HL-60 (cell line): ENCODE results near the gene HPS4.

Source experiments
- DNase-seq, 2 experiments: peaks; one replicate each; pipeline ENCODE4 v3.0.0-alpha.2; 2010 to 2020; ENCODE audit warnings: low read depth in 1 of 2, low spot score in 1 of 2
- H3K27ac ChIP-seq: fragments of 250-450 bp; sonication (Bioruptor Pico); replicated peaks from 2 replicates; pipeline ENCODE4 v1.5.1; 2020; ENCODE audit warnings: mild to moderate bottlenecking, moderate library complexity
- H3K27me3 ChIP-seq: fragments of 250-450 bp; sonication (Bioruptor Pico); 2 replicates; pipeline ENCODE4 v1.5.1; 2021; ENCODE audit warnings: mild to moderate bottlenecking, moderate library complexity; ENCODE audit not compliant: insufficient read depth, poor library complexity, severe bottlenecking
- H3K4me3 ChIP-seq: replicated peaks from 2 replicates; pipeline ENCODE4 v1.5.1; 2011; ENCODE audit warnings: mild to moderate bottlenecking, control low read depth, low read length; ENCODE audit not compliant: insufficient read depth
- CTCF ChIP-seq: IDR thresholded peaks from one replicate; pipeline ENCODE4 v1.5.1; 2011; ENCODE audit warnings: low read length, control low read depth, inconsistent platforms; ENCODE audit not compliant: insufficient read depth
- GABPA ChIP-seq: IDR thresholded peaks from 2 replicates; pipeline ENCODE4 v1.6.1; 2012; ENCODE audit warnings: low read depth
- POLR2AphosphoS5 ChIP-seq: IDR thresholded peaks from 2 replicates; pipeline ENCODE4 v1.6.1; 2012; ENCODE audit warnings: low read depth
- REST ChIP-seq: IDR thresholded peaks from 2 replicates; pipeline ENCODE4 v1.6.1; 2012; ENCODE audit warnings: low read depth; ENCODE audit not compliant: insufficient replicate concordance
- SPI1 ChIP-seq: IDR thresholded peaks from 2 replicates; pipeline ENCODE4 v1.6.1; 2012; ENCODE audit warnings: low read depth, mild to moderate bottlenecking, borderline replicate concordance

Gene HPS4

GRCh38 chr22:26462051-26462450 lies 21.5 kb downstream of the HPS4 start:
- no peak overlapping the region for H3K4me3 ChIP-seq
- H3K27ac ChIP-seq, result no peak overlapping the region
- no peak for DNase-seq
- H3K27me3 ChIP-seq, result no peaks in the 10 kb centered on the region
- TF ChIP-seq POLR2AphosphoS5, result no peak
- TF ChIP-seq GABPA, result no peak
- TF ChIP-seq CTCF, result no peak
- TF ChIP-seq SPI1, result no peak
- TF ChIP-seq REST, result no peak

GRCh38 chr22:26461188-26461810 lies 22.3 kb downstream of the HPS4 start:
- peak; percentile 57 for TF ChIP-seq CTCF
- no peak for TF ChIP-seq REST

GRCh38 chr22:26460202-26460601 lies 23.4 kb downstream of the HPS4 start:
- Histone ChIP-seq H3K27me3 (no peaks in the 10 kb centered on the region), H3K27ac (no peak overlapping the region), H3K4me3 (no peak overlapping the region)
- DNase-seq, result no peak
- TF ChIP-seq CTCF, result no peak
- TF ChIP-seq REST, result no peak
- no peak for TF ChIP-seq GABPA
- no peak for TF ChIP-seq POLR2AphosphoS5
- TF ChIP-seq SPI1, result no peak

More at GRCh38 chr22:26461188-26461810, 22.3 kb downstream of the HPS4 start:
- H3K27me3 ChIP-seq, result no peaks in the 10 kb centered on the region
- no peak overlapping the region for H3K27ac ChIP-seq
- peak in 1 of 2 experiments; percentile 25 for DNase-seq
- no peak overlapping the region for H3K4me3 ChIP-seq
